ENCODE results near the gene NPAS1. TPM values are rescaled to one million over a fixed set of nuclear protein-coding genes. Genes with fewer than 3 reads are reported as not detected.
A peak's percentile ranks its signal among the peaks of the same experiment; 100 is the strongest.

The NPAS1 gene
- total and polyA plus RNA-seq, 4 donors: 0.31 to 1.2 (median 0.70) TPM

DNA sequence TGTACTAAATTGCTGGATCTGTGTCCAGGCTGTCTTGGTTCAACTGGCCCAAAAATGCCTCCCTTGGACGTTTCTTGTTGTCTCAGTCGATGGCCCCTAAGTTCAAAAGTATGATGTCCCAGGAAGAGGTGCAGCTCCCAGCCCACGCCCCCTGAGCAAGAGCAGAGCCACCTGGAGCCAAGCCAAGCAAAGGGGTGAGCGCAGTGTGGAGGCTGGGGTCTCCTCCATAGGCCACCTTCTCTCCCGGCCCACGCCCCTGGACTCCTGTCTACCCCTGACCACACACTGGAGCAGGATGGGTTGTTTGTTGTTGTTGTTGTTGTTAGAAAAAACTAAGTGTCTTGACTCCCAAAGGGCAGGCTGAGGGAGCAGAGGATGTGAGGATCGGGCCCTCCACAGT, 26.0 kb upstream of the NPAS1 start:
- DNase-seq (no peak), ATAC-seq (ENCODE audit: insufficient read depth, low FRiP score) (no peak)
- H3K27ac ChIP-seq (ENCODE audit: low read depth in 1 of 2, low read length in 1 of 2): peak overlapping the region; percentile 12 to 43
- no peak overlapping the region for H3K9ac ChIP-seq (ENCODE audit: insufficient read depth in 1 of 2, low read length in 2 of 2)
- H3K27me3 ChIP-seq (ENCODE audit: control insufficient read depth in 3 of 3, insufficient read depth in 3 of 3, low read length in 2 of 3): no peaks in the 10 kb centered on the region
- 91% methylated on average over 7 of the region's 7 CpGs for WGBS, 2 donors
- H3K36me3 ChIP-seq (ENCODE audit: control insufficient read depth in 4 of 4, insufficient read depth in 4 of 4, low read length in 4 of 4): peaks cover 0 to 42% (median 19%) of the 10 kb centered on the region in 4 donors
- no peaks in the 10 kb centered on the region for H3K9me3 ChIP-seq (ENCODE audit: control insufficient read depth in 4 of 4, insufficient read depth in 3 of 4, low read length in 3 of 4)
- H3K4me3 ChIP-seq: no peak overlapping the region
- peaks cover 0 to 16% (median 8%) of the 10 kb centered on the region in 5 donors for H3K4me1 ChIP-seq (ENCODE audit: control insufficient read depth in 5 of 5, insufficient read depth in 5 of 5, low read length in 5 of 5)
- TF ChIP-seq, protein P1, sequence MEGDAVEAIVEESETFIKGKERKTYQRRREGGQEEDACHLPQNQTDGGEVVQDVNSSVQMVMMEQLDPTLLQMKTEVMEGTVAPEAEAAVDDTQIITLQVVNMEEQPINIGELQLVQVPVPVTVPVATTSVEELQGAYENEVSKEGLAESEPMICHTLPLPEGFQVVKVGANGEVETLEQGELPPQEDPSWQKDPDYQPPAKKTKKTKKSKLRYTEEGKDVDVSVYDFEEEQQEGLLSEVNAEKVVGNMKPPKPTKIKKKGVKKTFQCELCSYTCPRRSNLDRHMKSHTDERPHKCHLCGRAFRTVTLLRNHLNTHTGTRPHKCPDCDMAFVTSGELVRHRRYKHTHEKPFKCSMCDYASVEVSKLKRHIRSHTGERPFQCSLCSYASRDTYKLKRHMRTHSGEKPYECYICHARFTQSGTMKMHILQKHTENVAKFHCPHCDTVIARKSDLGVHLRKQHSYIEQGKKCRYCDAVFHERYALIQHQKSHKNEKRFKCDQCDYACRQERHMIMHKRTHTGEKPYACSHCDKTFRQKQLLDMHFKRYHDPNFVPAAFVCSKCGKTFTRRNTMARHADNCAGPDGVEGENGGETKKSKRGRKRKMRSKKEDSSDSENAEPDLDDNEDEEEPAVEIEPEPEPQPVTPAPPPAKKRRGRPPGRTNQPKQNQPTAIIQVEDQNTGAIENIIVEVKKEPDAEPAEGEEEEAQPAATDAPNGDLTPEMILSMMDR (IDR thresholded peaks at IDR 0.05; ENCODE audit: control extremely low read depth, extremely low read depth): no peak

DNA sequence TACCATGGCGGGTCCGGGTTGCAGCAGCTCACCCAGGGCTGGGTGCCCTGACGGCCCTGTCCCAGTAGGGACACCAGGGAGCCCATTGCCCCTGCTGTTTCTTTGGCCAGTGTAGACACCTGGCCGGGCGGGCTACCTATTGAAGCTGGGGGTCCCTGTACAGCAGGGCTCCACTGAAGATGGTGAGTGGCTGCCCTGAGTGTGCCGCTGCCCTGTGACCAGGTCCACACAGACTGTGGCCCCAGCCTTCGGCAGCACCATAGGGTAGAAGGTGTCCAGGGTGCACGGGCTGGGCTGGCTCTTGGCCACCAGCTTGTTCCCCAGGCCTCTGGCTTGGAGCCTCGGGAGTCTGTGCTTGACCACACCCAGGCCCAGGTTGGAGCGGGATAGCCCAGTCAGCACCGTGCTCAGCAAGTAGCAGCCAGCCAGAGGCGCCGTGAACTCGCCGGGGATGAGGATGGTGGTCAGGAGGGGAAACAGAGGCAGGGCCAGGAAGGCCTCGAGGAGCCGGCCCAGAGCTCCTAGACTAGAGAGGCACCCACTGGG, 25.4 kb upstream of the NPAS1 start:
- Histone ChIP-seq H3K4me3 (no peak overlapping the region), H3K36me3 (ENCODE audit: control insufficient read depth in 4 of 4, insufficient read depth in 4 of 4, low read length in 4 of 4) (peaks cover 3 to 41% (median 20%) of the 10 kb centered on the region in 4 donors), H3K27ac (ENCODE audit: low read depth in 1 of 2, low read length in 1 of 2) (no peak overlapping the region), H3K9ac (ENCODE audit: insufficient read depth in 1 of 2, low read length in 2 of 2) (no peak overlapping the region), H3K4me1 (ENCODE audit: control insufficient read depth in 5 of 5, insufficient read depth in 5 of 5, low read length in 5 of 5) (peaks cover 0 to 16% (median 8%) of the 10 kb centered on the region in 5 donors), H3K9me3 (ENCODE audit: control insufficient read depth in 4 of 4, insufficient read depth in 3 of 4, low read length in 3 of 4) (no peaks in the 10 kb centered on the region), H3K27me3 (ENCODE audit: control insufficient read depth in 3 of 3, insufficient read depth in 3 of 3, low read length in 2 of 3) (no peaks in the 10 kb centered on the region)
- no peak for DNase-seq
- no peak for ATAC-seq (ENCODE audit: insufficient read depth, low FRiP score)
- TF ChIP-seq, protein P1 (IDR thresholded peaks at IDR 0.05; ENCODE audit: control extremely low read depth, extremely low read depth): no peak
- WGBS, 2 donors: 94 to 97% methylated on average over 16 to 17 of the region's 17 CpGs

DNA sequence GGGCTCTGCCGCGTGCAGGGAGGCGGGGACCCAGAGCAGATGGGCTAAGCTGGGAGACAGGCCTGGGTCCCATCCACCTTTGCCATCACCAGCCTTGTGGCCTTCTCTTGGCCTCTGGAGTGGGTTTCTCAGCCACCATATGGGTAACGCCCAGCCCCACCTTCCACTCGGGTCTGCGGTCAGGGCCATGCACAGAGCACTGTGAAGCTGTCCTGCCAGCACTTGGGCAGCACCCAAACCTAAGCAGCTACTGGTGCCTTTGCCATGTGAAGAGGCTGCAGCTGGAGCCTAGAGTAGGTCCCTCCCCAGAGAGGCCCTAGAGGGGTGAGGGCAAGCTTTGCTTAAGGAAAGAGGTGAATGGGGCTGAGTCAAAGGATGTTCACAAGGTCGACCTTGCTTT, 24.1 kb upstream of the NPAS1 start:
- no peak overlapping the region for H3K4me3 ChIP-seq
- H3K9ac ChIP-seq (ENCODE audit: insufficient read depth in 1 of 2, low read length in 2 of 2): no peak overlapping the region
- no peak overlapping the region for H3K27ac ChIP-seq (ENCODE audit: low read depth in 1 of 2, low read length in 1 of 2)
- no peaks in the 10 kb centered on the region for H3K9me3 ChIP-seq (ENCODE audit: control insufficient read depth in 4 of 4, insufficient read depth in 3 of 4, low read length in 3 of 4)
- H3K27me3 ChIP-seq (ENCODE audit: control insufficient read depth in 3 of 3, insufficient read depth in 3 of 3, low read length in 2 of 3): no peaks in the 10 kb centered on the region
- ATAC-seq (ENCODE audit: insufficient read depth, low FRiP score) (no peak), DNase-seq (no peak)
- 93 to 96% methylated on average over 7 of the region's 7 CpGs for WGBS, 2 donors
- peaks cover 0 to 12% (median 7%) of the 10 kb centered on the region in 5 donors for H3K4me1 ChIP-seq (ENCODE audit: control insufficient read depth in 5 of 5, insufficient read depth in 5 of 5, low read length in 5 of 5)
- TF ChIP-seq, protein P1 (IDR thresholded peaks at IDR 0.05; ENCODE audit: control extremely low read depth, extremely low read depth): no peak
- H3K36me3 ChIP-seq (ENCODE audit: control insufficient read depth in 4 of 4, insufficient read depth in 4 of 4, low read length in 4 of 4): peaks cover 9 to 45% (median 18%) of the 10 kb centered on the region in 4 donors

Data from lung (tissue), 12 donors.